Caco-2 (cell line): ENCODE measurements around the gene PIAS2. TPM values are rescaled to one million over a fixed set of nuclear protein-coding genes. Genes with fewer than 3 reads are reported as not detected.

Experiments used
- BruUV-seq: library from RNA; stranded (reverse); fragments of 400-500 nt; replicated peaks from 2 replicates; lab custom pipeline; 2021; lab: Mats Ljungman, UMichigan
- CTCF ChIA-PET: fragments of 300-600 bp; sonication (Branson Sonifier 250); formaldehyde crosslinking; loops from one replicate; lab custom pipeline; 2022; ENCODE audit warnings: antibody characterized with exemption; lab: Charles Lee
- POLR2A ChIA-PET: fragments of 300-600 bp; sonication (Branson Sonifier 250); formaldehyde crosslinking; loops from one replicate; lab custom pipeline; 2022; ENCODE audit warnings: antibody characterized with exemption; lab: Charles Lee
- DNase-seq, 2 experiments: peaks; one replicate each; pipeline versions ENCODE4 v3.0.0 to v3.0.0-alpha.2; 2020 to 2022
- H3K27me3 ChIP-seq: replicated peaks from 2 replicates; pipeline ENCODE4 v1.6.0; 2011; ENCODE audit warnings: low read length; ENCODE audit not compliant: control insufficient read depth, insufficient read depth
- H3K36me3 ChIP-seq: 2 replicates; pipeline ENCODE4 v1.5.1; 2011; ENCODE audit warnings: low read length; ENCODE audit not compliant: control insufficient read depth, insufficient read depth
- H3K4me1 ChIP-seq: fragments of 250-450 bp; sonication (Bioruptor Pico); 2 replicates; pipeline ENCODE4 v1.5.1; 2020; ENCODE audit warnings: mild to moderate bottlenecking
- H3K4me3 ChIP-seq: 2 replicates; pipeline ENCODE4 v1.5.1; 2011; ENCODE audit warnings: low read depth, mild to moderate bottlenecking, control low read depth, low read length
- H3K9me3 ChIP-seq: fragments of 250-450 bp; sonication (Bioruptor Pico); 2 replicates; pipeline ENCODE4 v1.5.1; 2020; ENCODE audit warnings: mild to moderate bottlenecking, moderate library complexity
- H3K27ac Mint-ChIP-seq: one replicate; pipeline ENCODE4 v1.8.0; 2022; ENCODE audit warnings: mixed read lengths; ENCODE audit not compliant: unreplicated experiment
- H3K27me3 Mint-ChIP-seq: one replicate; pipeline ENCODE4 v1.8.0; 2022; ENCODE audit warnings: mixed read lengths; ENCODE audit not compliant: insufficient read depth, unreplicated experiment
- H3K36me3 Mint-ChIP-seq: one replicate; pipeline ENCODE4 v1.8.0; 2022; ENCODE audit warnings: mild to moderate bottlenecking, mixed read lengths; ENCODE audit not compliant: insufficient read depth, unreplicated experiment
- H3K4me1 Mint-ChIP-seq: one replicate; pipeline ENCODE4 v1.8.0; 2022; ENCODE audit warnings: low read depth, mixed read lengths; ENCODE audit not compliant: unreplicated experiment
- H3K4me3 Mint-ChIP-seq: one replicate; pipeline ENCODE4 v1.8.0; 2022; ENCODE audit warnings: mild to moderate bottlenecking, moderate library complexity, mixed read lengths; ENCODE audit not compliant: unreplicated experiment
- H3K9me3 Mint-ChIP-seq: one replicate; pipeline ENCODE4 v1.8.0; 2022; ENCODE audit warnings: mixed read lengths; ENCODE audit not compliant: unreplicated experiment
- CTCF ChIP-seq, 2 experiments: fragments of 200-600 bp in 1 of 2; IDR thresholded peaks; 1 replicate in 1 of 2; 2 replicates in 1 of 2; pipeline versions ENCODE4 v1.5.1 to v1.8.0; 2011 to 2022; ENCODE audit warnings: antibody characterized with exemption in 1 of 2, control low read depth in 1 of 2, inconsistent platforms in 1 of 2, low read depth in 1 of 2, low read length in 1 of 2, mild to moderate bottlenecking in 1 of 2, moderate library complexity in 1 of 2; ENCODE audit not compliant: insufficient read depth in 1 of 2, severe bottlenecking in 1 of 2, unreplicated experiment in 1 of 2
- intact Hi-C: fragments of 100-400 bp; cut with micrococcal nuclease; formaldehyde crosslinking; loops from one replicate; pipeline ENCODE4 v1.10.0; 2022; ENCODE audit not compliant: unreplicated experiment
- total RNA-seq: library from RNA; stranded (reverse); gene quantifications from 2 replicates; pipeline ENCODE4 v1.2.3, GENCODE V29; 2022

The PIAS2 gene
- total RNA-seq, 1 experiment from 2014 or later: 16.2 TPM

- no peaks in the 10 kb centered on the region for H3K4me1 Mint-ChIP-seq
- intact Hi-C loops: no loop called here
- no peak for DNase-seq
- CTCF ChIA-PET: no interaction called here
- no peak overlapping the region for H3K4me3 Mint-ChIP-seq
- Histone ChIP-seq H3K36me3 (no peaks in the 10 kb centered on the region), H3K4me3 (no peak overlapping the region), H3K4me1 (no peaks in the 10 kb centered on the region), H3K9me3 (no peaks in the 10 kb centered on the region), H3K27me3 (no peaks in the 10 kb centered on the region)
- no peak for TF ChIP-seq CTCF (IDR thresholded peaks at IDR 0.05; ENCODE audit: insufficient read depth in 1 of 2, low read depth in 1 of 2, low read length in 1 of 2, severe bottlenecking in 1 of 2, unreplicated experiment in 1 of 2)
- H3K9me3 Mint-ChIP-seq: peaks cover 10% of the 10 kb centered on the region
- BruUV-seq: no TSS peak
- H3K27me3 Mint-ChIP-seq: no peaks in the 10 kb centered on the region
- H3K36me3 Mint-ChIP-seq: no peaks in the 10 kb centered on the region
- POLR2A ChIA-PET: no interaction called here
- H3K27ac Mint-ChIP-seq: no peak overlapping the region
These were observed 40.9 kb upstream of the PIAS2 start for GRCh38 chr18:46958209-46958608.

GRCh38 chr18:46953195-46953594 lies 35.9 kb upstream of the PIAS2 start:
- DNase-seq: no peak
- peaks cover 3% of the 10 kb centered on the region for H3K27me3 Mint-ChIP-seq
- H3K4me3 Mint-ChIP-seq: no peak overlapping the region
- no peaks in the 10 kb centered on the region for H3K27me3 ChIP-seq
- H3K4me3 ChIP-seq: no peak overlapping the region
- no peak for TF ChIP-seq CTCF (IDR thresholded peaks at IDR 0.05; ENCODE audit: insufficient read depth in 1 of 2, low read depth in 1 of 2, low read length in 1 of 2, severe bottlenecking in 1 of 2, unreplicated experiment in 1 of 2)
- POLR2A ChIA-PET: no interaction called here
- no peaks in the 10 kb centered on the region for H3K9me3 Mint-ChIP-seq
- no peaks in the 10 kb centered on the region for H3K4me1 Mint-ChIP-seq
- H3K36me3 ChIP-seq: no peaks in the 10 kb centered on the region
- intact Hi-C loops: no loop called here
- BruUV-seq: no TSS peak
- no peaks in the 10 kb centered on the region for H3K4me1 ChIP-seq
- H3K9me3 ChIP-seq: no peaks in the 10 kb centered on the region
- no peak overlapping the region for H3K27ac Mint-ChIP-seq
- CTCF ChIA-PET: no interaction called here
- H3K36me3 Mint-ChIP-seq: no peaks in the 10 kb centered on the region

- Histone ChIP-seq H3K4me1 (no peaks in the 10 kb centered on the region), H3K27me3 (no peaks in the 10 kb centered on the region), H3K9me3 (no peaks in the 10 kb centered on the region), H3K4me3 (no peak overlapping the region), H3K36me3 (no peaks in the 10 kb centered on the region)
- H3K4me3 Mint-ChIP-seq: no peak overlapping the region
- H3K36me3 Mint-ChIP-seq: no peaks in the 10 kb centered on the region
- ChIA-PET POLR2A (no interaction called here), CTCF (no interaction called here)
- H3K27ac Mint-ChIP-seq: no peak overlapping the region
- H3K27me3 Mint-ChIP-seq: peaks cover 5% of the 10 kb centered on the region
- BruUV-seq: no TSS peak
- DNase-seq: no peak
- TF ChIP-seq CTCF (IDR thresholded peaks at IDR 0.05; ENCODE audit: insufficient read depth in 1 of 2, low read depth in 1 of 2, low read length in 1 of 2, severe bottlenecking in 1 of 2, unreplicated experiment in 1 of 2): peak in 1 of 2 experiments; percentile 3
- intact Hi-C loops: no loop called here
- H3K9me3 Mint-ChIP-seq: no peaks in the 10 kb centered on the region
- no peaks in the 10 kb centered on the region for H3K4me1 Mint-ChIP-seq
These were observed 32.9 kb upstream of the PIAS2 start for GRCh38 chr18:46950064-46950656.
